H1 (cell line): ENCODE measurements around the gene HECTD4. TPM values are rescaled to one million over a fixed set of nuclear protein-coding genes. Genes with fewer than 3 reads are reported as not detected.

ENCODE experiments used
- CTCF ChIA-PET: fragments of 300-600 bp; sonication (Branson Sonifier 250); formaldehyde crosslinking; loops from one replicate; lab custom pipeline; 2021; ENCODE audit not compliant: partially characterized antibody; lab: Charles Lee
- POLR2A ChIA-PET: fragments of 300-600 bp; sonication (Branson Sonifier 250); formaldehyde crosslinking; loops from one replicate; lab custom pipeline; 2021; ENCODE audit warnings: inconsistent platforms; ENCODE audit not compliant: partially characterized antibody; lab: Charles Lee
- DNase-seq, 2 experiments: peaks; one replicate each; pipeline versions ENCODE4 v3.0.0 to v3.0.0-alpha.2; 2010 to 2022; ENCODE audit warnings: low spot score in 2 of 2, low read depth in 1 of 2, mixed read lengths in 1 of 2
- FAIRE-seq: peaks from 2 replicates; lab custom pipeline; 2011; peaks lifted over from hg19 to GRCh38; lab: Jason Lieb, UNC
- H2AFZ ChIP-seq: 2 replicates; pipeline ENCODE4 v1.8.1; 2012; ENCODE audit warnings: low read length, inconsistent platforms
- H2AK5ac ChIP-seq: 2 replicates; pipeline ENCODE4 v1.6.1; 2013; ENCODE audit warnings: low read depth, low read length
- H2BK120ac ChIP-seq: replicated peaks from 2 replicates; pipeline ENCODE3; 2013; ENCODE audit warnings: low read depth, low read length, inconsistent platforms
- H2BK12ac ChIP-seq: 2 replicates; pipeline ENCODE4 v1.6.1; 2013; ENCODE audit warnings: low read depth, low read length
- H2BK15ac ChIP-seq: 2 replicates; pipeline ENCODE4 v1.6.1; 2013; ENCODE audit warnings: low read length
- H2BK20ac ChIP-seq: 2 replicates; pipeline ENCODE4 v1.6.1; 2013; ENCODE audit warnings: low read length
- H2BK5ac ChIP-seq: 2 replicates; pipeline ENCODE4 v1.6.1; 2013; ENCODE audit warnings: low read depth, low read length
- H3K14ac ChIP-seq: 2 replicates; pipeline ENCODE4 v1.6.1; 2013; ENCODE audit warnings: inconsistent platforms; ENCODE audit not compliant: insufficient read length
- H3K18ac ChIP-seq: 2 replicates; pipeline ENCODE4 v1.6.1; 2013; ENCODE audit warnings: low read length; ENCODE audit errors: extremely low read depth
- H3K23ac ChIP-seq: 2 replicates; pipeline ENCODE4 v1.6.1; 2013; ENCODE audit warnings: inconsistent platforms; ENCODE audit not compliant: insufficient read length
- H3K23me2 ChIP-seq: 2 replicates; pipeline ENCODE4 v1.6.1; 2013; ENCODE audit warnings: low read depth, low read length
- H3K27ac ChIP-seq: 2 replicates; pipeline ENCODE4 v1.6.1; 2011; ENCODE audit warnings: low read depth, low read length, inconsistent platforms
- H3K27me3 ChIP-seq, 4 experiments: replicated peaks in 1 of 4; 1 replicate in 1 of 4; 2 replicates in 3 of 4; pipeline versions ENCODE4 v1.6.1 to v1.8.1; 2011 to 2013; ENCODE audit warnings: low read length in 3 of 4, mild to moderate bottlenecking in 3 of 4, inconsistent platforms in 2 of 4, mixed read lengths in 2 of 4, moderate library complexity in 1 of 4; ENCODE audit not compliant: control insufficient read depth in 3 of 4, insufficient read depth in 3 of 4; ENCODE audit errors: extremely low read depth in 1 of 4
- H3K36me3 ChIP-seq, 4 experiments: 2 replicates each; pipeline versions ENCODE4 v1.6.1 to v1.8.1; 2011 to 2013; ENCODE audit warnings: mild to moderate bottlenecking in 4 of 4, low read length in 3 of 4, moderate library complexity in 2 of 4, control low read depth in 1 of 4, inconsistent platforms in 1 of 4; ENCODE audit not compliant: insufficient read depth in 4 of 4, control insufficient read depth in 2 of 4
- H3K4ac ChIP-seq: replicated peaks from 2 replicates; pipeline ENCODE3; 2013; ENCODE audit warnings: low read length, low read depth, mixed read lengths, inconsistent platforms; ENCODE audit not compliant: insufficient read length
- H3K4me1 ChIP-seq, 4 experiments: replicated peaks in 1 of 4; 1 replicate in 1 of 4; 2 replicates in 3 of 4; pipeline versions ENCODE4 v1.6.1 to v1.8.1; 2011 to 2013; ENCODE audit warnings: low read length in 3 of 4, inconsistent platforms in 2 of 4, mixed read lengths in 1 of 4; ENCODE audit not compliant: insufficient read depth in 4 of 4, control insufficient read depth in 3 of 4
- H3K4me2 ChIP-seq, 2 experiments: 2 replicates each; pipeline versions ENCODE4 v1.6.1 to v1.8.1; 2011 to 2013; ENCODE audit warnings: low read depth in 2 of 2, low read length in 2 of 2, control low read depth in 1 of 2, inconsistent platforms in 1 of 2, mild to moderate bottlenecking in 1 of 2; ENCODE audit not compliant: insufficient read depth in 1 of 2
- H3K4me3 ChIP-seq, 4 experiments: fragments of 200-600, 300-600 bp in 1 of 4; sonication (generic), shearing (Covaris generic), sonication (Bioruptor Twin) in 1 of 4; 2 replicates each; pipeline versions ENCODE4 v1.5.1 to v1.8.1; 2011 to 2016; ENCODE audit warnings: low read length in 4 of 4, low read depth in 3 of 4, control low read depth in 2 of 4, inconsistent platforms in 2 of 4, mild to moderate bottlenecking in 2 of 4, mixed read lengths in 1 of 4, moderate library complexity in 1 of 4; ENCODE audit not compliant: insufficient read depth in 2 of 4; ENCODE audit errors: extremely low read depth in 1 of 4
- H3K56ac ChIP-seq: replicated peaks from 2 replicates; pipeline ENCODE3; 2013; ENCODE audit warnings: low read depth, mild to moderate bottlenecking, mixed read lengths, low read length, inconsistent platforms; ENCODE audit not compliant: insufficient read length
- H3K79me1 ChIP-seq: 2 replicates; pipeline ENCODE4 v1.6.1; 2013; ENCODE audit warnings: low read depth, low read length, control low read depth
- H3K79me2 ChIP-seq, 2 experiments: 2 replicates each; pipeline versions ENCODE4 v1.6.1 to v1.8.1; 2012 to 2013; ENCODE audit warnings: low read length in 2 of 2, mild to moderate bottlenecking in 2 of 2, inconsistent platforms in 1 of 2; ENCODE audit not compliant: insufficient read depth in 2 of 2, control insufficient read depth in 1 of 2
- H3K9ac ChIP-seq, 4 experiments: replicated peaks in 1 of 4; 1 replicate in 1 of 4; 2 replicates in 3 of 4; pipeline versions ENCODE4 v1.6.1 to v1.8.1; 2011 to 2013; ENCODE audit warnings: low read depth in 3 of 4, low read length in 3 of 4, control low read depth in 2 of 4, mild to moderate bottlenecking in 2 of 4, moderate library complexity in 2 of 4, inconsistent platforms in 1 of 4; ENCODE audit errors: extremely low read depth in 1 of 4
- H3K9me3 ChIP-seq, 2 experiments: 2 replicates each; pipeline versions ENCODE4 v1.6.1 to v1.8.1; 2012 to 2013; ENCODE audit warnings: mild to moderate bottlenecking in 2 of 2, moderate library complexity in 2 of 2, control low read depth in 1 of 2, inconsistent platforms in 1 of 2, low read depth in 1 of 2, low read length in 1 of 2, mixed read lengths in 1 of 2; ENCODE audit not compliant: insufficient read depth in 2 of 2
- H4K20me1 ChIP-seq, 2 experiments: replicated peaks in 1 of 2; 2 replicates each; pipeline versions ENCODE3 to v1.8.1; 2011 to 2013; ENCODE audit warnings: inconsistent platforms in 2 of 2, low read length in 2 of 2, mild to moderate bottlenecking in 1 of 2; ENCODE audit not compliant: insufficient read depth in 2 of 2, control insufficient read depth in 1 of 2
- H4K5ac ChIP-seq: 2 replicates; pipeline ENCODE4 v1.6.1; 2013; ENCODE audit warnings: low read length, low read depth, mixed read lengths, inconsistent platforms; ENCODE audit not compliant: insufficient read length
- H4K8ac ChIP-seq: 2 replicates; pipeline ENCODE4 v1.8.0; 2013; ENCODE audit warnings: mild to moderate bottlenecking, moderate library complexity, low read length, inconsistent platforms; ENCODE audit not compliant: insufficient read depth; ENCODE audit errors: extremely low read depth
- H4K91ac ChIP-seq: replicated peaks from 2 replicates; pipeline ENCODE3; 2013; ENCODE audit warnings: low read length, mixed read lengths, inconsistent platforms; ENCODE audit not compliant: insufficient read length
- ASH2L ChIP-seq: fragments of 200-600, 300-600 bp; sonication (generic); IDR thresholded peaks from one replicate; pipeline ENCODE4 v1.7.1; 2017; ENCODE audit warnings: low read length
- BCL11A ChIP-seq, 2 experiments: IDR thresholded peaks; one replicate each; pipeline ENCODE4 v1.6.1; 2011; ENCODE audit warnings: low read depth in 2 of 2, low read length in 2 of 2, mild to moderate bottlenecking in 2 of 2
- E2F6 ChIP-seq: IDR thresholded peaks from 2 replicates; pipeline ENCODE4 v1.6.1; 2012; ENCODE audit warnings: inconsistent platforms
- EZH2 ChIP-seq: fragments of 200-600 bp; sonication (generic); IDR thresholded peaks from 2 replicates; pipeline ENCODE4 v1.7.1; 2012; ENCODE audit warnings: low read depth, mild to moderate bottlenecking, moderate library complexity, low read length, inconsistent platforms; ENCODE audit not compliant: severe bottlenecking
- GABPA ChIP-seq: IDR thresholded peaks from 2 replicates; pipeline ENCODE4 v1.6.1; 2011; ENCODE audit warnings: mild to moderate bottlenecking, low read length, moderate library complexity, borderline replicate concordance; ENCODE audit not compliant: insufficient read depth
- KDM5A ChIP-seq: fragments of 200-600 bp; IDR thresholded peaks from 2 replicates; pipeline ENCODE4 v1.7.1; 2012; ENCODE audit warnings: mild to moderate bottlenecking, low read length, inconsistent platforms, mixed read lengths
- NANOG ChIP-seq: IDR thresholded peaks from 2 replicates; pipeline ENCODE4 v1.6.1; 2011; ENCODE audit warnings: low read length, low read depth, mild to moderate bottlenecking, inconsistent platforms; ENCODE audit not compliant: insufficient read depth, poor library complexity, severe bottlenecking
- PHF8 ChIP-seq: fragments of 200-600 bp; sonication (generic); conservative IDR thresholded peaks from 2 replicates; pipeline ENCODE4 v1.7.1; 2012; ENCODE audit warnings: low read depth, mild to moderate bottlenecking, inconsistent platforms, low read length, moderate library complexity
- SP1 ChIP-seq: IDR thresholded peaks from 2 replicates; pipeline ENCODE4 v1.6.1; 2011; ENCODE audit warnings: low read depth, low read length
- SP2 ChIP-seq: IDR thresholded peaks from 2 replicates; pipeline ENCODE4 v1.6.1; 2012; ENCODE audit warnings: mild to moderate bottlenecking, low read length, inconsistent platforms
- TBP ChIP-seq: IDR thresholded peaks from 2 replicates; pipeline ENCODE4 v1.6.1; 2011; ENCODE audit warnings: low read depth, low read length, improper control_type of control experiment
- WGBS, 2 experiments: shearing (Covaris generic) in 1 of 2; methylation state at CpG; one replicate each; pipeline versions ENCODE4 v1.1.6 to v1.1.7; 2013 to 2015; ENCODE audit warnings: low lambda C conversion rate in 2 of 2, mixed read lengths in 2 of 2, inconsistent platforms in 1 of 2, low coverage in 1 of 2, missing lambda C conversion rate in 1 of 2; ENCODE audit not compliant: insufficient replicate concordance in 2 of 2, insufficient coverage in 1 of 2, insufficient read length in 1 of 2; ENCODE audit errors: extremely low coverage in 1 of 2, missing lambda C conversion rate in 1 of 2; 5-methylcytosine and 5-hydroxymethylcytosine counted together
- polyA plus RNA-seq, 7 experiments: library from polyadenylated mRNA; depleted of rRNA in 3 of 7; stranded (reverse) in 5 of 7; unstranded in 2 of 7; fragments of >200 nt in 5 of 7; fragments of 200-250 nt in 2 of 7; gene quantifications; 1 replicate in 5 of 7; 2 replicates in 1 of 7; 4 replicates in 1 of 7; pipeline versions ENCODE4 v1.2.1 to v1.2.3, GENCODE V29; 2011 to 2013; ENCODE audit warnings: missing spikeins in 2 of 7, mixed read lengths in 2 of 7
- total RNA-seq: library from RNA; stranded (reverse); fragmentation: NEBNext Ultra II Directional; extraction: Animal tissue kit (Norgen Biotek cat#: 25700); gene quantifications from 2 replicates; pipeline ENCODE4 v1.2.1, GENCODE V29; 2021

Gene HECTD4
- total and polyA plus RNA-seq, 2 of the 8 experiments (the other 6 are each of a cell fraction or from before 2014, with no cell fraction given): 6.5 to 33.7 TPM

- H3K56ac ChIP-seq: no peak within 1 kb of the TSS
- no peaks in the 10 kb centered on the region for H3K9me3 ChIP-seq
- H3K4ac ChIP-seq: no peak within 1 kb of the TSS
- no peak within 1 kb of the TSS for H4K91ac ChIP-seq
- no peak within 1 kb of the TSS for H4K5ac ChIP-seq
- peaks cover 4% of the 10 kb centered on the region; the same call in 1 of the 2 replicates for H3K23me2 ChIP-seq
- H2AK5ac ChIP-seq: no peak within 1 kb of the TSS
- H3K9ac ChIP-seq: peak within 1 kb of the TSS; percentile 51 to 81 (median 58)
- FAIRE-seq: no peak
- 2% methylated on average over 43 of the region's 63 CpGs; no CpG with 5 or more reads in 1 of the 2 experiments for WGBS, 2 experiments
- peak within 1 kb of the TSS; percentile 51 to 87 (median 82) for H3K4me3 ChIP-seq
- no peak within 1 kb of the TSS for H2BK120ac ChIP-seq
- H2BK5ac ChIP-seq: no peak within 1 kb of the TSS; the same call in 1 of the 2 replicates
- peaks cover 2% of the 10 kb centered on the region in 2 experiments for H4K20me1 ChIP-seq
- no peak within 1 kb of the TSS for H2BK20ac ChIP-seq
- peaks cover 2 to 5% of the 10 kb centered on the region in 2 experiments; a peak in 1 of 4 replicates for H3K79me2 ChIP-seq
- H3K23ac ChIP-seq: no peak within 1 kb of the TSS
- no peak within 1 kb of the TSS for H2BK12ac ChIP-seq
- ChIA-PET POLR2A (interaction anchor here (1.1 to 8.1 kb wide), 7 partner anchors 8 to 112 kb away, joined by 3 to 90 read pairs (median 5); partner anchors contain the start of genes ERP29, NAA25 and TMEM116), CTCF (interaction anchor here (1.0 to 1.2 kb wide), 3 partner anchors 10 to 39 kb away, joined by 3 to 4 read pairs (median 3); no protein-coding TSS in a partner anchor)
- H3K27ac ChIP-seq: no peak within 1 kb of the TSS
- H3K79me1 ChIP-seq: no peaks in the 10 kb centered on the region
- H3K4me2 ChIP-seq: peak within 1 kb of the TSS; percentile 77 to 91
- peak within 1 kb of the TSS; percentile 26; the same call in 1 of the 2 replicates for H2AFZ ChIP-seq
- no peaks in the 10 kb centered on the region for H3K27me3 ChIP-seq
- H3K18ac ChIP-seq: no peak within 1 kb of the TSS
- peaks cover 0 to 4% (median 1%) of the 10 kb centered on the region in 4 experiments; a peak in 4 of 7 replicates for H3K4me1 ChIP-seq
- peak within 1 kb of the TSS; percentile 42 for H4K8ac ChIP-seq
- no peak within 1 kb of the TSS for H3K14ac ChIP-seq
- DNase-seq: peak; percentile 88 to 99
- H3K36me3 ChIP-seq: no peaks in the 10 kb centered on the region
- no peak within 1 kb of the TSS for H2BK15ac ChIP-seq
- peak; percentile 81; the same call in 1 of the 2 replicates for TF ChIP-seq GABPA
- peak; percentile 71 for TF ChIP-seq ASH2L
- TF ChIP-seq NANOG: peak; percentile 69
- peak; percentile 38 for TF ChIP-seq E2F6
- peak; percentile 92 for TF ChIP-seq SP2
- no peak for TF ChIP-seq KDM5A
- no peak for TF ChIP-seq EZH2
- peak; percentile 99 for TF ChIP-seq SP1
- no peak for TF ChIP-seq BCL11A (IDR thresholded peaks at IDR 0.05; ENCODE audit: low read depth in 2 of 2, low read length in 2 of 2)
- peak; percentile 76 for TF ChIP-seq PHF8
- peak; percentile 84 for TF ChIP-seq TBP
These were observed 256.8 kb downstream of the HECTD4 start, which contains the start of gene TRAFD1 for GRCh38 chr12:112125250-112125999. TSS of gene TRAFD1 (plus strand) at chr12:112125560. CDS start at chr12:112130523, 4,963 bp downstream.
